Esophagus muscularis mucosa (tissue), 4 donors: ENCODE data around the gene KMO. TPM values are rescaled to one million over a fixed set of nuclear protein-coding genes. Genes with fewer than 3 reads are reported as not detected.
A peak's percentile ranks its signal among the peaks of the same experiment; 100 is the strongest.

Experiments used
- DNase-seq: peaks from one replicate; pipeline ENCODE4 v3.0.0-alpha.2; 2017; ENCODE audit errors: extremely low spot score
- H3K27ac ChIP-seq, 4 donors: fragments of 200-600 bp; sonication (generic); replicated peaks in 1 of 4; 1 replicate in 3 of 4; 2 replicates in 1 of 4; pipeline ENCODE4 v1.5.1; 2016 to 2019; ENCODE audit warnings: mild to moderate bottlenecking in 1 of 4
- H3K27me3 ChIP-seq, 4 donors: fragments of 200-600 bp; sonication (generic); one replicate each; pipeline versions ENCODE4 v1.5.1 to v1.6.0; 2016 to 2019
- H3K36me3 ChIP-seq, 4 donors: fragments of 200-600 bp; sonication (generic); one replicate each; pipeline ENCODE4 v1.5.1; 2016 to 2019
- H3K4me1 ChIP-seq, 4 donors: fragments of 200-600 bp; sonication (generic); one replicate each; pipeline ENCODE4 v1.5.1; 2016 to 2019
- H3K4me3 ChIP-seq, 4 donors: fragments of 200-600 bp; sonication (generic); 1 replicate in 2 of 4; 2 replicates in 2 of 4; pipeline ENCODE4 v1.5.1; 2016 to 2019; ENCODE audit warnings: mild to moderate bottlenecking in 4 of 4, moderate library complexity in 1 of 4
- H3K9me3 ChIP-seq, 4 donors: fragments of 200-600 bp; sonication (generic); 1 replicate in 3 of 4; 2 replicates in 1 of 4; pipeline ENCODE4 v1.5.1; 2016 to 2019
- CTCF ChIP-seq, 3 experiments: fragments of 200-600 bp in 2 of 3; fragments of 450-650 bp in 1 of 3; sonication (generic) in 2 of 3; IDR thresholded peaks; one replicate each; pipeline ENCODE4 v1.5.1; 2017 to 2019; ENCODE audit warnings: antibody characterized with exemption in 3 of 3, mild to moderate bottlenecking in 2 of 3, moderate library complexity in 1 of 3
- EP300 ChIP-seq: sonication (generic); formaldehyde crosslinking; IDR thresholded peaks from one replicate; pipeline ENCODE4 v1.6.1; 2017; ENCODE audit warnings: antibody characterized with exemption
- POLR2A ChIP-seq: fragments of 450-650 bp; IDR thresholded peaks from one replicate; pipeline ENCODE4 v1.6.1; 2017; ENCODE audit warnings: antibody characterized with exemption, moderate library complexity, mild to moderate bottlenecking, low read depth
- POLR2AphosphoS5 ChIP-seq, 2 donors: sonication (generic); formaldehyde crosslinking; IDR thresholded peaks; one replicate each; pipeline ENCODE4 v1.6.1; 2017; ENCODE audit warnings: antibody characterized with exemption in 2 of 2
- WGBS: methylation state at CpG from one replicate; pipeline ENCODE4 v1.1.5; 2018; 5-methylcytosine and 5-hydroxymethylcytosine counted together
- intact Hi-C: fragments of 100-400 bp; cut with DNase I; formaldehyde crosslinking; loops from one replicate; pipeline ENCODE4 v1.15.1; 2023
- total RNA-seq, 4 donors: library from RNA; depleted of rRNA; stranded (reverse); fragments of >200 nt; gene quantifications; one replicate each; pipeline versions ENCODE4 v1.1.0 to v1.2.1, GENCODE V29; 2016

The KMO gene
- total RNA-seq, 4 donors from 2014 or later = 0.29 to 0.83 (median 0.42) TPM; not detected in 1

- WGBS = 25% methylated on average over 3 of the region's 3 CpGs
- no peak overlapping the region for H3K4me3 ChIP-seq
- peaks cover 0 to 6% (median 0%) of the 10 kb centered on the region in 4 donors for H3K27me3 ChIP-seq
- no peak for TF ChIP-seq EP300
- TF ChIP-seq CTCF (IDR thresholded peaks at IDR 0.05) = peak; percentile 66 to 71 (median 68)
- no peaks in the 10 kb centered on the region for H3K9me3 ChIP-seq
- H3K4me1 ChIP-seq = peaks cover 0 to 4% (median 0%) of the 10 kb centered on the region in 4 donors
- no peak overlapping the region for H3K27ac ChIP-seq
- H3K36me3 ChIP-seq = no peaks in the 10 kb centered on the region
- intact Hi-C loops = loop anchor here (5.0 to 10.0 kb wide), 2 partner anchors 234 to 386 kb away; partner anchors contain the start of genes EXO1 and MAP1LC3C
- DNase-seq = no peak
These were observed 78.9 kb downstream of the KMO start for GRCh38 chr1:241611063-241611462.

GRCh38 chr1:241611736-241612135 lies 79.6 kb downstream of the KMO start:
- H3K4me3 ChIP-seq = no peak overlapping the region
- no peak overlapping the region for H3K27ac ChIP-seq
- H3K4me1 ChIP-seq = peaks cover 0 to 4% (median 0%) of the 10 kb centered on the region in 4 donors
- intact Hi-C loops = loop anchor here (5.0 to 10.0 kb wide), 2 partner anchors 233 to 386 kb away; partner anchors contain the start of genes EXO1 and MAP1LC3C
- WGBS = 68% methylated on average over 1 of the region's 1 CpG
- peaks cover 0 to 6% (median 0%) of the 10 kb centered on the region in 4 donors for H3K27me3 ChIP-seq
- no peak for DNase-seq
- H3K36me3 ChIP-seq = no peaks in the 10 kb centered on the region
- no peaks in the 10 kb centered on the region for H3K9me3 ChIP-seq
- TF ChIP-seq POLR2AphosphoS5 (IDR thresholded peaks at IDR 0.05) = no peak
- no peak for TF ChIP-seq EP300

GRCh38 chr1:241612533-241613477 lies 80.6 kb downstream of the KMO start:
- Histone ChIP-seq H3K4me1 (peaks cover 0 to 4% (median 0%) of the 10 kb centered on the region in 4 donors), H3K9me3 (no peaks in the 10 kb centered on the region), H3K4me3 (no peak overlapping the region), H3K36me3 (no peaks in the 10 kb centered on the region), H3K27ac (no peak overlapping the region), H3K27me3 (peaks cover 0 to 6% (median 0%) of the 10 kb centered on the region in 4 donors)
- intact Hi-C loops = loop anchor here (5.0 to 10.0 kb wide), 2 partner anchors 232 to 384 kb away; partner anchors contain the start of genes EXO1 and MAP1LC3C
- no peak for TF ChIP-seq POLR2AphosphoS5 (IDR thresholded peaks at IDR 0.05)
- TF ChIP-seq CTCF (IDR thresholded peaks at IDR 0.05) = no peak
- no peak for TF ChIP-seq EP300
- no peak for TF ChIP-seq POLR2A
- DNase-seq = no peak
- WGBS = 72% methylated on average over 9 of the region's 9 CpGs

- no peak for DNase-seq
- Histone ChIP-seq H3K36me3 (no peaks in the 10 kb centered on the region), H3K27me3 (peaks cover 0 to 6% (median 0%) of the 10 kb centered on the region in 4 donors), H3K4me3 (no peak overlapping the region), H3K4me1 (peaks cover 0 to 4% (median 0%) of the 10 kb centered on the region in 4 donors), H3K27ac (no peak overlapping the region), H3K9me3 (no peaks in the 10 kb centered on the region)
- 90% methylated on average over 4 of the region's 4 CpGs for WGBS
- TF ChIP-seq CTCF (IDR thresholded peaks at IDR 0.05) (no peak), POLR2A (no peak), POLR2AphosphoS5 (IDR thresholded peaks at IDR 0.05) (no peak), EP300 (no peak)
- intact Hi-C loops = loop anchor here (5.0 to 10.0 kb wide), 2 partner anchors 231 to 383 kb away; partner anchors contain the start of genes EXO1 and MAP1LC3C
These were observed 82.0 kb downstream of the KMO start for GRCh38 chr1:241614144-241614543.

- Histone ChIP-seq H3K36me3 (no peaks in the 10 kb centered on the region), H3K27me3 (peaks cover 0 to 6% (median 0%) of the 10 kb centered on the region in 4 donors), H3K4me1 (peaks cover 0 to 4% (median 0%) of the 10 kb centered on the region in 4 donors), H3K27ac (no peak overlapping the region), H3K9me3 (no peaks in the 10 kb centered on the region), H3K4me3 (no peak overlapping the region)
- intact Hi-C loops = loop anchor here (5.0 to 10.0 kb wide), 2 partner anchors 230 to 383 kb away; partner anchors contain the start of genes EXO1 and MAP1LC3C
- no peak for DNase-seq
- TF ChIP-seq POLR2A = no peak
- TF ChIP-seq CTCF (IDR thresholded peaks at IDR 0.05) = no peak
- TF ChIP-seq POLR2AphosphoS5 (IDR thresholded peaks at IDR 0.05) = no peak
- TF ChIP-seq EP300 = no peak
- 72% methylated on average over 4 of the region's 4 CpGs for WGBS
These were observed 82.4 kb downstream of the KMO start for GRCh38 chr1:241614572-241614971.
